COR-L47 (cell line): Measurements from ENCODE around the gene SAMD8.
"Not testable (repeated sequence)": the region's sequence is repeated elsewhere in the genome, so short reads cannot be mapped to it uniquely, and the experiment has no call there.

Source experiments
- DNase-seq: peaks from one replicate; lab custom pipeline; 2025; lab: John Stamatoyannopoulos, UW

The SAMD8 gene

DNA sequence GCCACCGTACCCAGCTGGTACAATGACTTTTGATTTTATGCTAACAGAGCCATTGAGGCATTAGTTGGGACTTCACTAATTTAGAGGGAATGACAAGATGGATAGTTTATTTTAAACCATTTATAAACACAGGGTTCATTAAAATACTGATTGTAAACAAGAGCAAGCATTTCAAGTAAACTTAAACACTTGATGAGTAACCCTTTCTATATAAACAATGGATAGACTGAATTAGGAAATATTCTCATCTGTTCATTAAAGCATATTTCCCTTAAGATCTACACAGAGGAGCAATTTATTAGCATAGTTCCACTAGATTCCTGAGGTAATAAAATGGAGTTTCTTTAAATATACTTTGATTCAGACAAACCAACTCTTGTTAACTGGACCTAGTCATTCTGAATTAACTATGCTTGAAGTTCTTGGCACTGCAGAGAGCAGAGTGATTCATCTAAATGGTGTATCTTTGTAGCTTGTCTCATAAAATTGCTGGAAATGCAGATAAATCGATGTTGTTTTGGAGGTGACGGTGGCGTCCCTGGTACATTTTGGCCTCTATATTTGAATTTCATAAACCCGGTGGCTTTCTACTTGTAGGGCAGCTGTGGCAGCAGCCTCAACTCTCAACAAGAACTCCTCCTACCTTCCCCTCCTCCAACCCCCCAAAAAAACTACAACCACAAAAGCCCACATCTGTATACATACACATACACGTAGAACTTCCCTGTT, 83.7 kb downstream of the SAMD8 start:
- no peak for DNase-seq

DNA sequence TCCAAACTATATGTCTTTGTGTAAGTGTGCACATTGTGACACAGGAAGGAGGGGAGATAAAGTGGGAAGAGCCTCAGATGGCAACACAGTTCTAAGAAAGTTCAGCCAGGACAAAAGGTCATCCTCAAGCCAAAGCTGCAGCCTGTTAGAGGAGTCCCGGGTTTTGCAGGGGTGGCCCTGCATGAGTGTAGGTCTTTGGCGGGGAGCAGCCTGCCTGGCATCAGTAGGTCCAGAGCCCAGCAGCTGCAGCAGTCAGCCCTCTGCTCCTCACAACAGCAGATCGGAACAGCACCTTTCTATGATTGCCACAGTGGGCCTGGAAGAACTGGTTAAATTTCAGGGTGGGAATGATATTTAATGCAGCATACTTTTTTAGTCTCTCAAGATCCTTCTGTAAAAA, 85.6 kb downstream of the SAMD8 start:
- DNase-seq: no peak

GRCh38 chr10:75197906-75198305, 86.5 kb downstream of the SAMD8 start:
- no peak for DNase-seq

DNA sequence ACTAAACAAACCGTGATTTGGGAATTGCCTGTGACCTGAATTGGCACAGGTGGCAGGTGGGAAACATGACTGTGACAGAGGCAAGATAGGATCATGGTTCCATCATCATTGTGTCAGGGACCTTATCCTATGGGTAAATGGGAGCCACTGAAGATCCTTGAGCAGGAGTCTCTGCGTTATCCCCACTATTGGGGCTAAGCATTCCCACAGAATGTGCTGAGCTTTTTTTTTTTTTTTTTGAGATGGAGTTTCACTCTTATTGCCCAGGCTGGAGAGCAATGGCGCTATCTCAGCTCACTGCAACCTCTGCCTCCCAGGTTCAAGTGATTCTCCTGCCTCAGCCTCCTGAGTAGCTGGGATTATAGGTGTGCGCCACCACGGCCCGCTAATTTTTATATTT, 88.5 kb downstream of the SAMD8 start:
- DNase-seq: not testable (repeated sequence)

- no peak for DNase-seq
Observed at GRCh38 chr10:75201793-75202307, 90.4 kb downstream of the SAMD8 start.

DNA sequence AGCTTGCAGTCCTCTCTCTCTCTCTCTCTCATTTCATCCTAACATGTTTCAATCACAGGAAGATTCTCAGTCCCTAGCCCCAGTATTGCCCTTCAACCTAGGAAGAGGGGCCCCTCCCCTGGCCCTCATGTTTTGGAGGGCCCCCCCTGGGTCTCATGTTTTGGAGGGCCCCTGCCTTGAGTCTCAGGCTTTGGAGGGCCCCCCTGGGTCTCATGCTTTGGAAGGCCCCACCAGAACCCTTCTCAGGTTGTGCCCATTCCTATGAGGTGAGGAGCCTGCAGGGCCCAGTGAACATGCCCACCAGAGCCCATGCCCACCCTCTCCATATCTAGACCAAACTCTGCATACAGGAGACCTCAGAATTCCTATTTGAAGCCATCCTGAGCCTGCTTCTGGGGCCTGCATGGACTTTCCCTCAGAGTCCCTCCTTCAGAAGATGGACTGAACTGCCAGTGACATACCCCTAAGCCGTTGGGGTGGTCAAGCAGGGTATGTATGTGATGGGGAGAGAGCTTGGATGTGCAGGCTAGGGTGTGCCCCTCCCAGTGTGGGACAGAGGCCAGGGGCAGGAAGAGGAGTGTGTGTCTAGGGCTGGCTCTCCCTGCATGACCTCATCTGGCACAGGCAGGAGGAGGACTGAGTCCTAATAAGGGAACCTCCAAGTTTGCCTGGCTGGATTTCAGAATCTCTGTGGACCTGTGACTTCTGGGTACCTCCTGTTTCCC, 91.0 kb downstream of the SAMD8 start:
- no peak for DNase-seq

GRCh38 chr10:75203046-75203620, 91.7 kb downstream of the SAMD8 start:
- not testable (repeated sequence) for DNase-seq

DNA sequence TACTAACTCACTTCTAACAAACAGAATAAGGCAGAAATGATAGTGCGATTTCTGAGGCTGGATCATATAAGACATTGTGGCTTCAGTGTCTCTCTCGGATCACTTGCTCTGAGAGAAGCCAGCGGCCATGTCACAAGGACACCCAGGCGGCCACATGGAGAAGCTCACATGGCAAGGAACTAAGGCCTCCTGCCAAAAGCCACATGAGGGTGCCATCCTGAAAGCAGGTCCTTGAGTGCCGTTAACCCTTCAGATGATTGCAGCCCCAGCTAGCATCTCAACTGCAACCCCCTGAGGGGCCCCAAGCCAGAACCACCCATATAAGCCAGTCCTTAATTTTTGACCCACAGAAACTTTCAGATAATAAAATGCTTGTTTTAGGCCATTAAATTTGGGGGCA, 92.3 kb downstream of the SAMD8 start:
- no peak for DNase-seq

GRCh38 chr10:75205908-75206307, 94.5 kb downstream of the SAMD8 start:
- DNase-seq: no peak

- DNase-seq: not testable (repeated sequence)
Observed at GRCh38 chr10:75206638-75207037, 95.2 kb downstream of the SAMD8 start.

DNA sequence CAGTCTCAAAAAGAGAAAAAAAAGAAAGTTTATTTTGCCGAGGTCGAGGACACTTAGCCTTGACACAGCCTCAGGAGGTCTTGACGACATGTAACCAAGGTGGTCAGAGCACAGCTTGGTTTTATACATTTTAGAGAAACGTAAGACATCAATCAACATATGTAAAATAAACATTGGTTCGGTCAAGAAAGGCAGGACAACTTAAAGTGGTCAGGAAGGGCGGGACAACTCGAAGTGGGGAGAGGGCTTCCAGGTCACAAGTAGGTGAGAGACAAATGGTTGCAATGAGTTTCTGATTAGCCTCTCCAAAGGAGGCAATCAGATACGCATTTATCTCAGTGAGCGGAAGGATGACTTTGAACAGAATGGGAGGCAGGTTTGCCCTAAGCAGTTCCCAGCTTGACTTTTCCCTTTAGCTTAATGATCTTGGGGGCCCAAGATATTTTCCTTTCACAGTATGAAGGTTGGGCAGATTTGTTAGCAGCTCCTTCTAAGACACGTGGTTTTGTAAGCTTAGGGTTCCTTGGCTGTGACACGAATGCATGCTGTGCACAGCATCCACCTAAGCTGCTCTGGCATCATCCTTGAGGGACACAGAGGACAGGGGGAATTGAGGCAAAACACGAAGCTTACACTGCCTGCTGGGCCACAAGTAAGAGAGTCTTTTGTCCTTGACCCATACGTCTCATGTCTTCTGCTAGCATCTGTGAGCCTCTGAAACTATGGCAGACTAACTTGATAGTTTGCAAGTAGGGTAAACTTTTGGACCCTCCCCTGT, 95.8 kb downstream of the SAMD8 start:
- DNase-seq: no peak

GRCh38 chr10:75207857-75208144, 96.3 kb downstream of the SAMD8 start:
- DNase-seq: no peak

GRCh38 chr10:75208181-75208580, 96.7 kb downstream of the SAMD8 start:
- DNase-seq: no peak

DNA sequence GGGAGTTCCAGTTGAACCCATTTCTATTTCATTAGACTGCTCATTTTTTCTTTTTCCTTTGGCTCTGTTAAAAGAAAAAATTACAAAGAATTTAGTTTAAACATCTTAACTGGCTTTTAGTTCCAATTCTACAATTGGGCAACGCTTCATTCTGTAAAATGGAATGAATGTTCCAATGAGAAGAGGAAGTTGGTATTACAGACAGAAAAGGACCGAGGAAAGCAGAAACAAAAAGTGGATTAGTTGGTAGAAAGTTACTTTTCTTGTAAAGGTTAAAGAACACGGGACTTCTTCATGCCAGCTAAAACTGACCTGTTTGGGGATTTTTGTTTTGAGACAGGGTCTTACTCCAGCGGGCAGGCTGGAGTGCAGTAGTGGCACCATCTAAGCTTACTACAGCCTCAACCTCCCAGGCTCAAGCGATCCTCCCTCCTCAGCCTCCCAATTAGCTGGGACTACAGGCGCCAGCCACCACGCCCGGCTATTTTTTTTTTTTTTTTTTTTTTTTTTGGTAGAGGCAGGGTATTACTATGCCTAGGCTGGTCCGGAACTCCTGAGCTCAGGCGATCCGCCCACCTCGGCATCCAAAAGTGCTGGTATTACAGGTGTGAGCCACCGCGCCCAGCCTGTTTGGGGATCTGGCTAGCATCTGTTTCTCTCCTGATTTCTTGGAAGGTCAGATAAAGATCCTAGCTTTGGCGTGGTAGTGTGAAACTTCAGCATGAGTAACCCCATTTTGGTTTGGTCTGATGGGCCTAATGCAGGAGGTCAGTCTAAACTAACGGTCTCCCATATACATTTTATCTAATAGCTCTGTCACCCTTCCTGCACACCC, 97.8 kb downstream of the SAMD8 start:
- DNase-seq: no peak

DNA sequence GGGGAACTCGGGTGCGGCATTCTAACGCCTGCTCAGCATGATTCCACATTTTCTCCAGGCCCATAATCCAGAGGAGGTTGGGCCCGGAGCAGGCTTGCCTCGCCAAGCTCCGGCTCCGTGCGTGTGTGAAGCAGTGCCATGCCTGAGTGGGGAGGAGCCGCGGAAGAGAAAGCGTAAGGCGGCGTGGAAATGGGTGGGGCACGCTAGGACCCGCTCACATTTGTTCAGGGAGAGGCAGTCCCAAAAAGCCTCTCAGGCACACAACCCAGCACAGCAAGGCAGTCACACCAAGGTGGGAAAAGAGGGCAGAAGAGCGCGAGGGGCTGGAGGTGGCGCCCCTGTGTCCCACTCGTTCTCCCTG, 98.4 kb downstream of the SAMD8 start:
- DNase-seq: peak; percentile 40

GRCh38 chr10:75210282-75211006, 99.0 kb downstream of the SAMD8 start, which contains the start of gene VDAC2:
Gene VDAC2, plus strand, starts transcription at chr10:75210796. Its CDS starts 363 bp downstream, at chr10:75211159.
- peak; percentile 69 for DNase-seq

DNA sequence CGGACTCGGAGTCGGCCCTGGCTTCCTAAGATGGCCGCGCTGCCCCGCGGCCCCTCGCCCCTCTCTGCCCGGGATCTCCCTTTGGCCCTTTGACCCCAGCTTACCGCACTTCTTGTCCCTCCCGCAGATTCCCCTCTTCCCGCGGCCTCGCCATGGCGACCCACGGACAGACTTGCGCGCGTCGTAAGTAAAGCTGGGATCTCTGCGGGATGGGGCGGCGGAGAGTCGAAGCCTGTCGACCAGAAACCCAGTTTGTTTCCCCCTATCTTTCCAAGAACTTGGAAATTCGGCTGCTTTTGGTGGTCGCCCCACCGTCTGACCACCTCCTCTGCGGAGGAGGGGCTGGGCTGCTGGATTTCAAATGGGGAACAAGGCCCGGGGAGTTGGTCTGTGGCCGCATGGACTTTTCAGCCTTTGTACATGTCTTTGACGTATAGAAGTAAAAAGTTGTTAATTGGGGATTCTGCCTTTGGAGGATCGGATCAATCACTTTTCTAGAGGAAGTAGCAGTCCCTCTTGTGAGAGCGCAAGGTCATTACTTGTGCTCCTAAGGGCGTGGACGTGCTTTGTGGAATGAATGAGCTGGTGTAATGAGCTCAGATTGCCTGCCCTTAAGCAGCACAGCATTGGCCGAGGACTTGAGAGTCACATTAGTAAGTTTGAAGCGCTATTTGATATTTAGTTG, 99.7 kb downstream of the SAMD8 start:
- no peak for DNase-seq

DNA sequence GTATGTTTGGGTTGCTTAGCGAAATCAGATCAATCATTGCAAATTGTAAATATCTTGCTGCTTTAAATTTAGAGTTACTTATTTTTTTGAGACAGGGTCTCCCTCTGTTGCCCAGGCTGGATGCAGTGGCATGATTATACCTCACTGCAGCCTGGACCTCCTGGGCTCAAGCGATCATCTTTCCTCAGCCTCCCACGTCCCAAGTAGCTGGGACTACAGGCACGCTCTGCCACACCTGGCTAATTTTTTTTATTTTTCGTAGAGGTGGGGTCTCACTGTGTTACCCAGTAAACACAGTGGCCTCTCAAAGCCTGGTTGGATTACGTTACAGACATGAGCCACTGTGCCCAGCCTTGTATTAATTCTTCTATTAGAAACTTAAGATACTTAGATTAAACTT, 100.9 kb downstream of the SAMD8 start:
- DNase-seq: no peak

DNA sequence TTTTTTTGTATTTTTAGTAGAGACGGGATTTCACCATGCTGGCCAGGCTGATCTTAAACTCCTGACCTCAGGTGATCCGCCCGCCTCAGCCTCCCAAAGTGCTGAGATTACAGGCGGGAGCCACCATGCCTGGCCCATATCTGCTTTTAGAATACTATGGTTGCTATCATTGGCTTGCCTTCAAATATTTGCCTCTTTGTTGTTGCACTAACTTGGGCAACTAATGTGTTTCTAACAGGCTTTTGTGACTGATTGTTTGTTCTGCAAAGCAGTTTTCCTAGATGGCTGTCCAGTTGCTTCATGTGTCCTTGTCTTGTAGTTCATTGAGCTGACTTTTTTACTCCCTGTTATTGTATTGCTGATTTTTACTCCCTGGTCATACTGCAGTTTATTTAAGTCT, 108.8 kb downstream of the SAMD8 start:
- no peak for DNase-seq

DNA sequence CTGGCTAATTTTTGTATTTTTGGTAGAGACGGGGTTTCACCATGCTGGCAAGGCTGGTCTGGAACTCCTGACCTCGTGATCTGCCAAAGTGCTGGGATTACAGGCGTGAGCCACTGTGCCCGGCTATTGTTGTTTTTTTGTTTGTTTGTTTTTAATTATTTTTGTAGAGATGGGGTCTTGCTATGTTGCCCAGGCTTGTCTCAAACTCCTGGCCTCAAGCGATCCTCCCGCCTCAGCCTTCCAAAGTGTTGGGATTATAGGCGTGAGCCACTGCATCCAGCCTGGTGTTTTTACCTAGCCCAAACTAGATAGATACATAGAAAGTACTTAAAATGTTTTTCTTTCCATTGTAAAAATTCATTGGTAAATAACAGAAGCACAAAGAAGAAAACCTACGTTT, 110.0 kb downstream of the SAMD8 start:
- not testable (repeated sequence) for DNase-seq
